Fibroblast of upper back skin (primary cell): ENCODE data around the gene KLF4.

Experiments
- DNase-seq: peaks from one replicate; pipeline ENCODE4 v3.0.0-alpha.2; 2013

KLF4 gene

DNA sequence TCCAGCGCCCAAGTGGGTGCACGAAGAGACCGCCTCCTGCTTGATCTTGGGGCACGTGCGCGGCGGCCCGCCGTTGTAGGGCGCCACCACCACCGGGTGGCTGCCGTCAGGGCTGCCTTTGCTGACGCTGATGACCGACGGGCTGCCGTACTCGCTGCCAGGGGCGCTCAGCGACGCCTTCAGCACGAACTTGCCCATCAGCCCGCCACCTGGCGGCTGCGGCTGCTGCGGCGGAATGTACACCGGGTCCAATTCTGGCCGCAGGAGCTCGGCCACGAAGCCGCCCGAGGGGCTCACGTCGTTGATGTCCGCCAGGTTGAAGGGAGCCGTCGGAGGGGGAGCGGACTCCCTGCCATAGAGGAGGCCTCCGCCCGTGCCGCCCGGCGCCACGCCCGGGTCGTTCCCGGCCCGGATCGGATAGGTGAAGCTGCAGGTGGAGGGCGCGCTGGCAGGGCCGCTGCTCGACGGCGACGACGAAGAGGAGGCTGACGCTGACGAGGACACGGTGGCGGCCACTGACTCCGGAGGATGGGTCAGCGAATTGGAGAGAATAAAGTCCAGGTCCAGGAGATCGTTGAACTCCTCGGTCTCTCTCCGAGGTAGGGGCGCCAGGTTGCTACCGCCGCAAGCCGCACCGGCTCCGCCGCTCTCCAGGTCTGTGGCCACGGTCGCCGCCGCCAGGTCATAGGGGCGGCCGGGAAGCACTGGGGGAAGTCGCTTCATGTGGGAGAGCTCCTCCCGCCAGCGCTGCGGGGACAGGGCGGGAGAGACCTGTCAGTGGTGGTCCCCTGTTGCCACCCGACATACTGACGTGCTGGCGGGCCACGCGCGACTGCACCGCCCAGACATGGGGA is 1.8 kb downstream of the KLF4 start:
- peak; percentile 42 for DNase-seq

DNA sequence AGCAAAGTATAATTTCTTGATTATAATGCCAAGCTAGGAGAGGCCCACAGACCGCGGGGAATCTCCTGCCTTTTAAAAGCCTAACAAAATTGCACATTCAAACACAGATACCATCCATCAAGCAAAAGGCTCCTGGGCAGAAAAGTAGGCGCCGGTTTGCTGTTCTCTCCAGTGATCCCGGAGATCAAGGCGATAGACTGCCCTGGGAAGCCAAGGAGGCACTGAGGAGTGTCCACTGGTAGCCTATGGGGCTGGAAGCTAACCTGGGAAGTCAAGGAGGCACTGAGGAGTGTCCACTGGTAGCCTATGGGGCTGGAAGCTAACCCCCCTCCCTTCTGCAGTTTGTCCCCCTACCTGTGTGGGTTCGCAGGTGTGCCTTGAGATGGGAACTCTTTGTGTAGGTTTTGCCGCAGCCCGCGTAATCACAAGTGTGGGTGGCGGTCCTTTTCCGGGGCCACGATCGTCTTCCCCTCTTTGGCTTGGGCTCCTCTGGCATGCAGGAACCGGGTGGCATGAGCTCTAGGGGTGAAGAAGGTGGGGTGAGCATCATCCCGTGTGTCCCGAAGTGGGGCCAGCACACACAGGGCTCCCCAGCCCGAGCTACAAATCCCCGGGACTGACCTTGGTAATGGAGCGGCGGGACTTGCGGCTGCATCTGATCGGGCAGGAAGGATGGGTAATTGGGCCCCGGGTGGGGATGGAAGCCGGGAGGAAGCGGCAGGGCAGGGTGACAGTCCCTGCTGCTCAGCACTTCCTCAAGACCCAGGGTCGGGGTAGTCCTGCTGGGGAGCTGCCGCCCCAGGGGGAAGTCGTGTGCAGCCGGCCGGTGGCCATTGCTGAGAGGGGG is 2.7 kb downstream of the KLF4 start:
- no peak for DNase-seq

DNA sequence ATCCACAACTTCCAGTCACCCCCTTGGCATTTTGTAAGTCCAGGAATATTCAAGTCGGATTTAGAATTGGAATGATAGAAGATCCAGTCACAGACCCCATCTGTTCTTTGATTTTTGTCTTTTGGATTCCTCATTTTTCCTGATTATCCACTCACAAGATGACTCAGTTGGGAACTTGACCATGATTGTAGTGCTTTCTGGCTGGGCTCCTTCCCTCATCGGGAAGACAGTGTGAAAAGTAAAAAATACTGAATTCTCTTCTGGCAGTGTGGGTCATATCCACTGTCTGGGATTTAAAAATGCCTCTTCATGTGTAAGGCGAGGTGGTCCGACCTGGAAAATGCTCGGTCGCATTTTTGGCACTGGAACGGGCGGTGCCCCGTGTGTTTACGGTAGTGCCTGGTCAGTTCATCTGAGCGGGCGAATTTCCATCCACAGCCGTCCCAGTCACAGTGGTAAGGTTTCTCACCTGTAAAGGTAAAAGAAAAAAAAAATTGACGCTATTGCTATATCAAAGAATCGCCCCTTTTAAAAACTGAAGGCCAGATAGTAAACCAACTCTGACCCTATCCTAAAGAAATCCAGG is 4.0 kb downstream of the KLF4 start:
- DNase-seq: no peak

DNA sequence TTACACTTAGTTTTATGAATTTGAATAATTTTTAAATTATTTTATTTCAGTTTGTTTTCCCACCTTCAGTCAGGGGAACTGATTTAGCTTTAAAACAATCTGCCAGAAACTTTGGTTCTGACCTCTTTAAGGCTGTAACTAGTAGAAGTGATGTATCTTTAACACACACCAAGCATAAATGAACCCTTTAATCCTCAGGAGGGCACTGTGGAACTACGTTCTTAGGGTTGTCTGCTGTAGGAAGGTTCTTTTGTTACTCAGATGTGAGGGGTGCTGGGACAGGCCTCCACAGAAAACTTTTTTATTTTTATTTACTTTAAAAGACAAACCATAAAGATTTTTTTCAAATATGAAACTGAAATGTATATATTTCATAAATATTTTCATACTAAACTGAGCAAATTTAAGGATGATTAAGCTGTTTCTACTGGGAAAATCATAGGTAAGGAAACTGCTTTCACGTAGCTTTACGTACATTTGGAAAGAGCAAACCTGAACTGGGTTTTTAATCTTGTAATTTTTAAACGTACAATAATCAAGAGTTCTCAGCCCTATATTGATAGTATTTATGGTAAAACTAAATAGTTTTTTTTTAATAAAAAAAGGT is 5.3 kb downstream of the KLF4 start:
- DNase-seq: peak; percentile 79

DNA sequence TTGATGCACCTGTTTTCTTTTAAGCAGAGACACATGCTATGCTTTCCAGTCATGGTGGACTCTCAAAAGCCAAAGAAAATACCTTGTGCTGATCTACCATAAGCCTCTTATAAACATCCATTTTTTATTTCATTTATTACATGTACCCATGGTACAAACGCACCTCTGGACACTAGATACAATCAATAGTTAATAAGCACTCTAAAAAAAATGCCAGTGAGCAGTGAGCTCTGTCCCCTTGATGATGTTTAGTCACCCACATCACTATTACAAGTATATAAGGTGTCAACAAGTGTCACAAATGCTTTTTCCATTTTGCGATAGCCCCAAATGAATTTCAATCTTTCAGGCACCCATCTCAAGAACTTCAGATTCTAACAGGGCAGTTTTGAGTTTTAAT is 5.9 kb downstream of the KLF4 start:
- no peak for DNase-seq

DNA sequence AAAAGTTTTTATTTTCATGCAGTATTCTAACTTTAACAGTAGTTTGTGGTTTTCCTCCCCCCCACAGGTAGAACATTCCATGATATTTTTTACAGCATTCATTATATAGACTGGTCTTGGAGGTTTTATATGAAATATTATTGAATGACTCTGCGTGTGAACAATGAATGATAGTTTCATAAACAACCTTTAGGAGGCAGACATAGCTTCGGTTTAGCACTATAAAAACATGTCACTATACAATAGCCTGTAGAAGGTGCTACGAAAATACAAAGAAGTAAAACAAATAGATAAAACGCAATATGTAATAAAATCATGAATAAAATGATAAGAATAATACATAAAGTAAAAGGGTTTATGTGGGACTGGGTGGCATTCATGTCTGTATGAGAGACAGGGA is 8.5 kb downstream of the KLF4 start:
- no peak for DNase-seq

DNA sequence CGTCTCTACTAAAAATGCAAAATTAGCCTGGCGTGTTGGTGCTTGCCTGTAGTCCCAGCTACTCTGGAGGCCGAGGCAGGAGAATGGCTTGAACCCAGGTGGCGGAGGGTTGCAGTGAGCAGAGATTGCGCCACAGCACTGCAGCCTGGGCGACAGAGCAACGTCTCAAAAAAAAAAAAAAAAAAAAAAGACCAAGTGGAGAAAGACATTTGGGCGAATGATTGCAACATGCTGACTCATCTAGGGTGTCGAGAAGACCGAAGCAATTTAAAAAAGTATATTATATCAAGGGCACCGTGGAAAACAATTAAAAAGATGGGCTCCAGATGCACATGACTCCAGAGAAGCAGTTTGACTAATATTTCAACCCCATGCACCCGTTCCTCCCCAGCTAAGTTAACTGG is 9.2 kb downstream of the KLF4 start:
- DNase-seq: peak; percentile 74

DNA sequence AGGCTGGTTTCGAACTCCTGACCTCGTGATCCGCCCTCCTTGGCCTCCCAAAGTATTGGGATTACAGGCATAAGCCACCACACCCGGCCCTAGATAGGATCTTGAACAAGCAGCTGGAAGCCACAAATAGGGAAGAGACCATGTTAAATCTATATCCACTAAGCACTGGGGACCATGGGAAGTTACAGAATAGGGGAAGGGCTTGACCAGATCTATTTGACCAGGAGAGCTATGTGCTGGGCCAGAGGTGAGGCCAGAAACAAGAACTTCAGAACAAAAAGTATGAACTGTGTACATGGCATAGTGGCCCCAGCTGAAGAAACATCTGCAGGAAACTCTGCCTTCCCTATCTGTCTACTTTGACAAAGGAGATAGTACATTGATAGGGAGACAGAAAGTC is 10.8 kb downstream of the KLF4 start:
- DNase-seq: no peak

DNA sequence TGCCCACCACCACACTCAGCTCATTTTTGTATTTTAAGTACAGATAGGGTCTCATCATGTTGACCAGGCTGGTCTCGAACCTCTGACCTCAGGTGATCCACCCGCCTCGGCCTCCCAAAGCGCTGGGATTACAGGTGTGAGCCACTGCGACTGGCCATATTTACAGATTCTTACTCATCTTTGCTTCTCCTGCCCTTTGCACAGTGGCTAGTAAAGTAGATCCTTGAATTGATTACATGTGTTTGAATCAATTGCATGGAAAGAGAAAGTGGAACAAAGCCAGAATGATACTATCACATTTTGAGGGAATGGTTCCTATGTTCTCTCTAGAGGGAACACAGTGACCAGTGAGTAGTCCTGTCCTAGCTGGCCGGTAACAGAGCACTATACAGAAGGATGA is 15.4 kb downstream of the KLF4 start:
- no peak for DNase-seq

DNA sequence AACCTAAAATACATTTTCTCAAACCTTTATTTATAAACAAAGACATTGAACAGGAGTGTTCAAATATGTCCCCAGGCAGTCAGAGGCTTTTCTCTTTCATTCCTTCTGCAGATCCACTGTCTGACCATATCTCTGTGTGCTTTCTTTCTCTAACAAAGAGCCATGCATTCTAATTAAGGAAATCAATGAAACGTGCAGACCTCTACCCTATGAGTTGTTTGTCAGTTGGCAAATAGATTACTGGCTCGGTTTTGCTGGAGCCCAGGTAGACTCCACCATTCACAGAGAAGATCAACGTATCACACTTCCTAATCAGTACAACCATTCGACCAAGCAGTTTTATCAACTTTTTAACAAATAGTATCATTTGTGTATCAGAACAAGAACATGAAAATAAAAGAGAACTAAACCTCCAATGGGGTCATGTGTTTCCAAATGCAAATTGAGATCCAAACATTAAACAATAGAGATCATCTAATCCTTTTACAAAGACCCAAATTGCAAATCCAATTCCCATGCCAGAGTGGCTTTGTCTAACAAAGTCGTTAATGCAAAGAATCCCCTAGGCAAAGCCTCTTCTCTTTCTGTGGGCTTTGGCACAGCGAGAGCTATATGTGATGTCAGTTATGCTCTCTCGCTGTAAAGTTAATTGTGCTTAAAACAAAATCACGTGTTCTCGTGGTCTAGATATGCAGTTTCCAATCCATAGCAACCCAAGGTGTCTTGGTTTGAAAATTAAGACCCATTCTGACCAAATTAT is 16.8 kb downstream of the KLF4 start:
- no peak for DNase-seq

DNA sequence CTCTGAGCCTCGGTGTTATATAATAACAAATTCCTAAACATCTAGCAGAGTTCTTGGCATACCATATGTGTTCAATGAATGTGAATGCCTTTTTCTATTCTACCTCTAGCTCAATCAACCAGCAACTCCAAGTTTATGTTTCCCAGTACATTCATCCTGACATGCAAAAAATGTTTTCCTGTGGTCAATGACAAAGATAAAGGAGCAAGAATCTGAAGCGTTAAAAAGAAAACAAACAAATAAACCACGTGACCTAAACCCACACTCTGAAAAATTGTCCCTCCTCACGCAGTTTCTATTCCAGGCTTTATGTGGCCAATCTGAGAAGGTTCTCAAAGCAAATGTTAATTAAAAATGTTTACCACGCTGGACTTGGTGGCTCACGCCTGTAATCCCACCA is 18.0 kb downstream of the KLF4 start:
- no peak for DNase-seq

DNA sequence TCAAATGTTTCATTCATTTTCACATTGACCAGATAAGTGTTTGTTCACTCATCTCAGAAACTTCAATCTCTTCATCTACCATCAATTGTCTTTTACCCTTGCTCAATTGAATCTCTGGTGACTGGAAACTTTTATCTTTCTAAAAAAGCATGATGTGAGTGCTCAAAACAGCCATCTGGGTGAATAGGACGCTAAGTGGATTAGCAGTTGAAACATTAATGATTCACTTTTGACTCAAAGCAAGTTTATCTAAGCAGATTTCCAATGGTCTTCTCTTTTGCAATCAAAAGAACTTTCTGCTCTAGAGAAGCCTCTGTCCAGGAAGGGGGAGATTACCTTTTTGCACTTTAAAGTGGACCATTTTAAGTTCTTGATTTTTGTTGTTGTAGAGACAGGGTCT is 22.2 kb downstream of the KLF4 start:
- DNase-seq: no peak

DNA sequence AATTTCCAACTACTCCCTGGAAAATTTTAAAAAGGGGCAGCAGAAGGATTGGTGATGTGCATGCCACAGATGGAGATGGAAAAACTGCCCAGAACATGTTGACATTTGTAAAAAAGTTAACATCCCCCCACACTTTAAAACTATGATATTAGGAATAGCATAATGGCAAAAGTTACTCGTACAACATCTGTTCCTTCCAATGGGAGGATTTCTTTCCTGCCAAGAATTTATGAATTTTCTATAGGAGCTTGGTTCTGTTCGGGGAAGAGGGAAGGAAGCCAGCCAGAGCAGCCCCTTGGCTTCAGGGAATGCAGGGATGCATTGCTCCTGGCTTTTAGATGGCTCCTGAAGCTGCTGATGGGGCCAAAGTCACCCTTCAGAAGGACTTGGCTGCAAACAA is 22.7 kb downstream of the KLF4 start:
- DNase-seq: no peak

DNA sequence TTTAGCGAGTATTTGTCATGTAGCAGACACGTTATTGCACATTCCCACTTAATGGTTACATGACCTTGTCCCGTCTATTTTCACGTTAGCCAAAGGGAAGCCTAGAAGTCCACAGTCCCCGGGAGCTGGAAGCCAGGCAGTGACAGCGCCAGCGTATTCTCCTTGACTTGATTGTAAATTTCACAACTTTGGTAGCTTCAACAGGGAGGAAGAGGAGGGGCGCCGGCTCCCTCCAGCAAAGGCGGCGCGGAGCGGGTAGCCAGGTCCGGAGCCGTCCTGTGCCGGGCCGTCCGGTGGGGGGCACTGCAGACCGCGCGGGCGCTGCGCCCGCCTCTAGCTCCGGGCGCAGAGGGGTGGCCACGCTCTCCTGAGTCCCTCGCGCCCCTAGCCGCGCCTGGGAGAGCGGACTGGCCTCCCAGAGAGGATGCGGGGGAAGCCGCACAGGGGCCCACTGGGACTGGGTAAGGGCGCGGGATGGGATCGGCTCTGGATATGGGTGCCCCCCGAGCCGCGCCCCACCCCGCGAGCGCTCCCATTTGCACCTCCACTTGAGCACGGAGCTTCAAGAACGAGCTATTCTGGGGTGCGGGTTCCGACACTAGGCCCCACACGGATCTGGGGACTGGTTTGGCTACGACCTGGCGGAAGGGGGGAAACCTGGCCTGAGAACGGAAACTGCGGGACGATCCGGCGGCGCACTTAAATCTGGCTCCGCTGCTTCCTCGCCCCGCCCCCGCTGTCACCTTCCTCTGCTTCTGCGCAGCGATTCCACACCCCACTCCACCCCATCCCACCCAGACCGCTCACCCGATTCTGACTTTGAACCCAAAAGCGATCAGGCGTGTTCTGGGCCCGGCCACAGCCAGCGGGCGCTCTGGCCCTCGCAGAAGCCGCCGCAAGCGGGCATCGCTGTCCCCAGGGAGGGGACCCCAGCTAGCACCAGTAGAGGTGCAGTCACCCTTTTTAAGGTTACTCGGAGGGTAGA is 23.8 kb downstream of the KLF4 start:
- peak; percentile 26 for DNase-seq

DNA sequence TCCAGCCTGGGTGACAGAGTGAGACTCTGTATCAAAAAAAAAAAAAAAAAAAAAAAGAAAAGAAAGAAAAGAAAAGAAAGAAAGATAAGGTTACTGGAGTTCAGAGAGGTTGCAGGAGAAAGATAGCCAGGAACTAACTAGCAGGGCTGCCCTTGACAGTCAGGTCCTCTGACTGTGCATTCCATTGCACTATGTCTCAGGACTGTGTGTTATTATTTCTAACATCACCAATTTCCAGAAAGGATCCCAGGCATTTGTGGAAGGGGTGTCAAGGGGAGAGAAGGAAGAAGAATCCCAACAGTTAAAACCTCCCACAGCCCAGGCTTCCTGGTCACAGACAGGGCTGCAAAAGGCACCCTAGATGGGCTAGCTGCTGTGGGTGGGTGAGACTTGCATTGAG is 25.1 kb downstream of the KLF4 start:
- DNase-seq: no peak

DNA sequence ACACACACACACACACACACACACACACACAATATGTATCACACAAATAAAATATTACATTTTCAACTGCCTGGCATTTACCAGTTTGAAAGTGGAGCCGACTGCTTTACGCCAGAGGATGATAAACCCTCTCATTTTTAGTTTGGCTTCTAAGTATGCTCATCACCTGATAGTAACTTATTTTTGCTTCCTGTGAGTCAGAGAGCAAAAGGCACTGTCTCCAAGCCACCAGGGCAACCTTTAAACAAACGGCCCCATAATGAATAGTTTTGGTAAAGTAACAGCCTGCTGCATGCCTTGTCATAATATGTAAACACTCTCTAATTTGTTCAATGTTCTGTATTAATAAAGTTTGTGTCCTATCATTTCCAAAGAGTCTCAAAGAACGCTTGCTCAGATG is 26.9 kb downstream of the KLF4 start:
- no peak for DNase-seq

DNA sequence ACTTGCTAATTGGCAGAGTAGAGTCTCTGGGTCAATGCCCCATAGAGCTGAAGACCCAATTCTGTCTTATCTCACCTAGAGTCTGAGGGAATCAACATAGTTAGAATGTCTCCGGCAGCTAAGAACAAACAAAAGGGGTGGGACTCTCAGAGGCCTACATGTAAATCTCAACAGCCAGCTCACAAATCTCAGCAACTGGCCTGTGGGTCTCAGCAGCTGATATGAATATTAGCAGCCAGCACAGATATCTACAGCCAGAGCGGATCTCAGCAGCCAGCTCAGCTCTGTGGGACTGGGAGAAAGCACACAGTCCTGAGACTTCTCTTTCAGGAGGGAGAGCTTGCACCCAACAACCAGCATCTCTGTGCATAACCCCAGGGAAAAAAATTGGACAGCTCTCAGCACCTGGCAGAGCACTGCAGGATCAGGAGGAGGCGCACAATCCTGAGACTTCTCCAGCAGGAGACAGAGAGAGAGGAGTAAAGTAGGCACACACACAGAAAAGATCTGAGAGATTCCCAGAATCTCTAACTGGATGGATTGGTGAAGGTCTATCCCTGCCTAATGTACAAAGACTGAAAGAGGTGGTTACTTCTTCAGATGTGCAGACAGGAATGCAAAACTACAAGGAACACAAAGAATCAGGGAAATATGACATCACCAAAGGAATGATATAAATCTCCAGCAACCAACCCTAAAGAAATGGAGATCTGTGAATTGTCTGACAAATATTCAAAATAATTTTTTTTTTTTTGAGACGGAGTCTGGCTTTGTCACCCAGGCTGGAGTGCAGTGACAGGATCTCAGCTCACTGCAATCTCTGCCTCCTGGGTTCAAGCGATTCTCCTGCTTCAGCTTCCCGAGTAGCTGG is 29.2 kb downstream of the KLF4 start:
- no peak for DNase-seq

DNA sequence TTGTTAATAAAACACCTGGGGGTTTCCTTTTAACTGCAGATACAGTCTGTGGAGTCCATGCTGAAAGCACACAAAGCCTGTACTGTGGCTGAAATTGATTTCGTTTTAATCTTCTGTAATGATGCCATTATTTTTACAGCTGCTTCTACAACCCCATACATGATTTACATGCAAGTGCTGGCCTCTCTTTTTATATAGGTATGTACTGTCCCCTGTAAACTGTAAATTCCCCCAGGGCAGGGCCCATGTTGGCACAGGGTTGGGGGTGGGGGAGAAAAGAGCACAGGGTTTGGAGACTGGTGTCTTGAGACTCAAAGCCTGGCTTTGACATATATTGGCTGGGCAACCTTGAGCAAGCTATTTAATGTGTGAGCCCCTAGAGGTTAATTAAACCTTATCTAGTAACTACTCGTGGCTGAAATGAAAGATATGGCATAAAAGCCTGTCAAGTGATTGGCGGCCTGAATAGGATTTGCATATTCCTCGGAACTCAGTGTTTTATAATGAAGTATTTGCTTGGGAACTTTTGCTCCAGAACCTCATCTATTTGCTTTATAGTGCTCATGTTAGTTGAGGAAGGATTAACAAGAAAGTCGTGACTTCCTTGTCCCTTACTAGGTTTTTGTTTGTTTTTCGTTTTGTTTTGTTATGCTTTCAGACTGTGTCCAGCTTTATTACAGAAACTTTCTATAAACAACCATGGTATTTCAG is 34.0 kb downstream of the KLF4 start:
- no peak for DNase-seq

DNA sequence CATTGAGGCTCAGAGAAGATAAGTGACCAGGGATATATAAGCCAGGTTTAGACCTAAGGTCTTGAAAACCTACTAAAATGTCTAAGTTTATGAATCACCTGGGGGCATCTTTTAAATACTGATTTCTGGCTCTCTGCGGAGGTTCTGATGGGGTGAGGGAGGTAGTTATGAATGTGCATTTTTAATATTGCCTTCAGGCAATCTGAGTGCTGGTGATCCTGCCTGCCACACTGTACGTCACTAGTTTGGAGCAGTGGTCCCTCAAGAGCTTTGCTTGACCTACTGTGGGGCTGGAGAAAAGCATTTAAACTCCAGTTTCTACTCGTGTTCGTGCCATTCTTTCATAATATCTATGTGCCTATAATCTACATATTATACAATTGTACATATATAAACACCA is 36.1 kb downstream of the KLF4 start:
- no peak for DNase-seq

DNA sequence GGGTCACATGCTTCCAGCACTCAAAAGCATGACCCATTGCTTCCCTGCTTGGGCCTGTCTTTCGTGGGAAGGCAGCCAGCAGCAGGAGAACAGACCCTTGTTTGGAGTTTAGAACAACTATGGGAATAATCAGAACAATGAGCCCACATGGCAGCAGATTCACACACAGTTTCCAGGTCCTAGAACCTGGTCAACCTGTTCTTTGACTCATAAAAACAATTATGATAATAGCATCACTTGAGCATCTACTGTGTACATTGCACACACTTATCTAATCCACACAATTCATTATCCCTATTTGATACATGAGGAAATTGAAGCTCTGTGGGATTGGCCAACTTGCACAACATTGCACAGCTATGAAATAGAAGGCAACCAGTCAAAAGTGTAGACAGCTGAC is 41.7 kb downstream of the KLF4 start:
- DNase-seq: no peak
